Hippocampal formation (tissue), 2 donors: ENCODE data around the gene RAB7A.

Experiments
- DNase-seq, 2 donors: peaks; one replicate each; lab custom pipeline; 2025; lab: John Stamatoyannopoulos, UW

Gene RAB7A

GRCh38 chr3:128787256-128788253 is 61.6 kb downstream of the RAB7A start:
- DNase-seq = no peak

GRCh38 chr3:128788268-128788869 is 62.4 kb downstream of the RAB7A start:
- no peak for DNase-seq

- no peak for DNase-seq
Observed at GRCh38 chr3:128794067-128794768, 68.2 kb downstream of the RAB7A start.

GRCh38 chr3:128794770-128795649 is 69.0 kb downstream of the RAB7A start:
- DNase-seq = peak; percentile 41 to 68

- no peak for DNase-seq
Observed at GRCh38 chr3:128799653-128800052, 73.7 kb downstream of the RAB7A start.

GRCh38 chr3:128800241-128801187 is 74.5 kb downstream of the RAB7A start:
- DNase-seq = peak in 1 of 2 donors; percentile 50

- DNase-seq = no peak
Observed at GRCh38 chr3:128801779-128802380, 75.9 kb downstream of the RAB7A start.

- DNase-seq = no peak
Observed at GRCh38 chr3:128803307-128803706, 77.3 kb downstream of the RAB7A start.

- peak in 1 of 2 donors; percentile 21 for DNase-seq
Observed at GRCh38 chr3:128804017-128804810, 78.2 kb downstream of the RAB7A start.

GRCh38 chr3:128804811-128805155 is 78.8 kb downstream of the RAB7A start:
- no peak for DNase-seq

- DNase-seq = no peak
Observed at GRCh38 chr3:128805772-128806171, 79.8 kb downstream of the RAB7A start.

GRCh38 chr3:128806588-128806987 is 80.6 kb downstream of the RAB7A start:
- no peak for DNase-seq

GRCh38 chr3:128807186-128807830 is 81.3 kb downstream of the RAB7A start:
- no peak for DNase-seq

GRCh38 chr3:128808672-128809071 is 82.7 kb downstream of the RAB7A start:
- DNase-seq = peak in 1 of 2 donors; percentile 15

- no peak for DNase-seq
Observed at GRCh38 chr3:128813097-128813496, 87.1 kb downstream of the RAB7A start.

- no peak for DNase-seq
Observed at GRCh38 chr3:128814060-128814459, 88.1 kb downstream of the RAB7A start.

GRCh38 chr3:128814519-128815317 is 88.7 kb downstream of the RAB7A start:
- DNase-seq = no peak
